CD4-positive, CD25-positive, alpha-beta regulatory T cell (primary cell): ENCODE data around the gene AMHR2. TPM values are rescaled to one million over a fixed set of nuclear protein-coding genes. Genes with fewer than 3 reads are reported as not detected.

Source experiments
- ATAC-seq, 2 donors: fragments of 150-1000 bp; cut with Tn5 transposase; one replicate each; pipeline ENCODE4 v1.10.0; 2021; ENCODE audit warnings: low read depth in 2 of 2, moderate number of reproducible peaks in 2 of 2, moderate library complexity in 1 of 2
- DNase-seq, 3 donors: peaks; one replicate each; pipeline versions ENCODE4 v3.0.0 to v3.0.0-alpha.2; 2012 to 2022; ENCODE audit warnings: mixed read lengths in 1 of 3
- H3K27ac ChIP-seq: one replicate; pipeline ENCODE4 v1.7.0; 2013; ENCODE audit warnings: mild to moderate bottlenecking, low read length; ENCODE audit not compliant: insufficient read depth, poor library complexity, severe bottlenecking
- H3K27me3 ChIP-seq: one replicate; pipeline ENCODE4 v1.7.0; 2013; ENCODE audit warnings: low read length; ENCODE audit not compliant: control insufficient read depth, insufficient read depth
- H3K36me3 ChIP-seq: one replicate; pipeline ENCODE4 v1.7.0; 2013; ENCODE audit warnings: mild to moderate bottlenecking, low read length, moderate library complexity; ENCODE audit not compliant: control insufficient read depth, insufficient read depth
- H3K4me1 ChIP-seq: 2 replicates; pipeline ENCODE4 v1.7.0; 2013; ENCODE audit warnings: mild to moderate bottlenecking, low read length; ENCODE audit not compliant: insufficient read depth, control insufficient read depth, poor library complexity, severe bottlenecking
- H3K4me3 ChIP-seq: one replicate; pipeline ENCODE4 v1.7.0; 2013; ENCODE audit warnings: low read depth, mild to moderate bottlenecking, low read length, moderate library complexity
- H3K9me3 ChIP-seq, 2 experiments: 1 replicate in 1 of 2; 2 replicates in 1 of 2; pipeline ENCODE4 v1.7.0; 2013; ENCODE audit warnings: low read length in 2 of 2, mild to moderate bottlenecking in 1 of 2, moderate library complexity in 1 of 2; ENCODE audit not compliant: control insufficient read depth in 2 of 2
- H3K27ac Mint-ChIP-seq, 3 donors: one replicate each; pipeline ENCODE4 v1.8.0; 2020 to 2022; ENCODE audit warnings: mild to moderate bottlenecking in 3 of 3, mixed read lengths in 3 of 3, moderate library complexity in 2 of 3
- H3K27me3 Mint-ChIP-seq: one replicate; pipeline ENCODE4 v1.8.0; 2022; ENCODE audit warnings: mild to moderate bottlenecking, mixed read lengths
- H3K36me3 Mint-ChIP-seq: one replicate; pipeline ENCODE4 v1.8.0; 2020; ENCODE audit warnings: mixed read lengths
- H3K4me1 Mint-ChIP-seq, 4 donors: one replicate each; pipeline ENCODE4 v1.8.0; 2020 to 2022; ENCODE audit warnings: mixed read lengths in 4 of 4, mild to moderate bottlenecking in 1 of 4
- H3K4me3 Mint-ChIP-seq, 4 donors: one replicate each; pipeline ENCODE4 v1.8.0; 2020 to 2022; ENCODE audit warnings: mild to moderate bottlenecking in 4 of 4, mixed read lengths in 4 of 4, moderate library complexity in 3 of 4
- H3K9me3 Mint-ChIP-seq, 7 donors: one replicate each; pipeline ENCODE4 v1.8.0; 2020 to 2022; ENCODE audit warnings: mixed read lengths in 7 of 7, mild to moderate bottlenecking in 3 of 7, moderate library complexity in 2 of 7
- polyA plus RNA-seq, 4 donors: library from polyadenylated mRNA; unstranded; fragments of 300-500 nt; fragmentation: Illumina TruSeq; gene quantifications; one replicate each; pipeline ENCODE4 v1.2.3, GENCODE V29; 2021
- total RNA-seq: library from RNA; stranded (reverse); gene quantifications from one replicate; pipeline ENCODE4 v1.2.3, GENCODE V29; 2022

AMHR2 gene
- total and polyA plus RNA-seq, 5 donors from 2014 or later, result not detected

DNA sequence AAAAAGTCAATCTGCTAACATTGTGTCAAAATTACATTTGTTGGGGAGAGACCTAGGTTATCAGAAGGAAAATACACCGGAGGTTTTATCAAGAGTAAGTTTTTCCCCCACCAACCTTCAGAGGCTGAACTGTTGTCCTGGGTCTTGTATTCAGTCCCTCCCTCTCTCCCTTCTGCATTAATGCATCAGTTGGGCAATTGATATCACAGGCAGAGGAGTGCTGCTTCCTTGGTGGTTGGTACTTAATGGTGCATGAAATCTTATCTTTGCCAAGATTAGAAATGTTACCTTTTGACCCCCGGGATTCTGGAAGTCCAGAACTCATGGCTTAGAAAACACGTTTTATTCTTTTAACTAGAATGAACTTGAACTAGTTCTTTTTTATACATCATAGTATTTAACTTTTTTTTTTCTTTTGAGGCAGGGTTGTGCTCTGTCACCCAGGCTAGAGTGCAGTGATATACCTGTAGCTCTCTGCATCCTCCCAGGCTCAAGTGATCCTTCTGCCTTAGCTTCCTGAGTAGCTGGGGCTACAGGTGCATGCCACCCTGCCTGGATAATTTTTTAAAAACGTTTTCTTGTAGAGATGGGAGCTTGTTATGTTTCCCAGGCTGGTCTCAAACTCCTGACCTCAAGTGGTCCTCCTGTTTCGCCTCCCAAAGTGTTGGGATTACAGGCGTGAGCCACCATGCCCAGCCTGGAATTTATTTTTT lies 33.2 kb downstream of the AMHR2 start:
- Mint-ChIP-seq H3K4me1 (peaks cover 14 to 60% (median 38%) of the 10 kb centered on the region in 4 donors), H3K27ac (no peak overlapping the region), H3K36me3 (peaks cover 52% of the 10 kb centered on the region), H3K9me3 (peaks cover 0 to 2% (median 0%) of the 10 kb centered on the region in 7 donors), H3K27me3 (peaks cover 5% of the 10 kb centered on the region), H3K4me3 (peak overlapping the region in 1 of 4 donors; percentile 79)
- Histone ChIP-seq H3K36me3 (peaks cover 85% of the 10 kb centered on the region), H3K27me3 (no peaks in the 10 kb centered on the region), H3K27ac (no peak overlapping the region), H3K4me1 (peaks cover 25% of the 10 kb centered on the region), H3K4me3 (no peak overlapping the region), H3K9me3 (no peaks in the 10 kb centered on the region)
- ATAC-seq (no peak), DNase-seq (no peak)

DNA sequence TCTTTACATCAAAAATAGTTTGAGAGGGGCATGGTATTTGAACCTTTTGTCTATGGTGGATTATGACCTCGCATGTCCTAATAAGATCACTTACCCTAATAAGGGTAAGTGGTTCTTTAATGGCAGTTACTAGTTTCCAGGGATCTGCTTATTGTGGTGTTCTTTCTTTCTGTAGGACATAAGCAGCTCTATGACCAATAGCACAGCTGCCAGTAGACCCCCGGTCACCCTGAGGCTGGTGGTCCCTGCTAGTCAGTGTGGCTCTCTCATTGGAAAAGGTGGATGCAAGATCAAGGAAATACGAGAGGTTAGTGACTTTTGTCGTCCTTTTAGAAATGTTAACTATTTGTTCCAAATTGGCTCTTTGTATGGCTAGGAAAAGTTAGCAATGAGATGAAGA lies 35.4 kb downstream of the AMHR2 start:
- Mint-ChIP-seq H3K4me3 (no peak overlapping the region), H3K9me3 (peaks cover 0 to 2% (median 0%) of the 10 kb centered on the region in 7 donors), H3K27me3 (no peaks in the 10 kb centered on the region), H3K36me3 (peaks cover 60% of the 10 kb centered on the region), H3K4me1 (peaks cover 16 to 58% (median 32%) of the 10 kb centered on the region in 4 donors), H3K27ac (peak overlapping the region in 1 of 3 donors; percentile 44)
- Histone ChIP-seq H3K4me3 (no peak overlapping the region), H3K9me3 (no peaks in the 10 kb centered on the region), H3K27me3 (no peaks in the 10 kb centered on the region), H3K4me1 (peaks cover 11% of the 10 kb centered on the region), H3K36me3 (peaks cover 99% of the 10 kb centered on the region), H3K27ac (no peak overlapping the region)
- DNase-seq (no peak), ATAC-seq (no peak)

DNA sequence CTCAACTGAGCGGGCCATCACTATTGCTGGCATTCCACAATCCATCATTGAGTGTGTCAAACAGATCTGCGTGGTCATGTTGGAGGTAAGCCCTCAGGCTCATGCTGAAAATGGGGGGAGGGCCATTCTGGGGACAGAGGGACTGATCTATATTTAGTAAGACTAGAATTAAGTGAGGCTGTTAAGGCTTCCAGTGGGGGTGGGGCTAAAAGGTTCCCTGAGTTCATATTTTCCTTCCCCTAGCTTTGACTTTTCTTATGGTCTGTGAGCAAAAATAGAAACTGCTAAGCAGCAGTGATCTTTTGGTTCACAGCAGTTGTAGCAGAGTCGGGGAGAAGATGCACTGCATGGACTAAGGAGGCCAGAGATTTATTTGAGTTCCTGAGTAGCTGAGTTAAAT lies 37.4 kb downstream of the AMHR2 start:
- H3K4me1 ChIP-seq, result peaks cover 3% of the 10 kb centered on the region
- H3K4me3 ChIP-seq, result no peak overlapping the region
- DNase-seq (no peak), ATAC-seq (no peak)
- H3K27ac ChIP-seq, result no peak overlapping the region
- no peaks in the 10 kb centered on the region for H3K9me3 Mint-ChIP-seq
- peak overlapping the region in 1 of 4 donors; percentile 22 for H3K4me3 Mint-ChIP-seq
- H3K36me3 Mint-ChIP-seq, result peaks cover 51% of the 10 kb centered on the region
- H3K27ac Mint-ChIP-seq, result peak overlapping the region in 1 of 3 donors; percentile 39
- H3K27me3 ChIP-seq, result no peaks in the 10 kb centered on the region
- H3K4me1 Mint-ChIP-seq, result peaks cover 16 to 48% (median 21%) of the 10 kb centered on the region in 4 donors
- peaks cover 100% of the 10 kb centered on the region for H3K36me3 ChIP-seq
- H3K27me3 Mint-ChIP-seq, result no peaks in the 10 kb centered on the region
- H3K9me3 ChIP-seq, result no peaks in the 10 kb centered on the region

DNA sequence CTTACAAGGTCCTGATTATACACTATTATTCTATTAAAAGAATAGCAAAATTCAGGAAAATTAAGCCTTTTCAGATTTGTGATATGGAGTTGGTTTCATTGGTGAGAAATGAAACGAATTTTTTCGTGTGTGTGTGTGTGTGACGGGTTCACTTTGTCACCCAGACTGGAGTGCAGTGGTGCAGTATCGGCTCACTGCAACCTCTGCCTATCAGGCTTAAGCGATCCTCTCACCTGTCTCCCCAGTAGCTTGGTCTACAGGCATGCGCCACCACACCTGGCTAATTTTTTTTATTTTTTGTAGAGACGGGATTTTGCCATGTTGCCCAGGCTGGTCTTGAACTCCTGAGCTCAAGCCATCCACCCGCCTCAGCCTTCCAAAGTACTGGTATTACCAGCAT lies 37.9 kb downstream of the AMHR2 start:
- Mint-ChIP-seq H3K4me1 (peaks cover 16 to 50% (median 20%) of the 10 kb centered on the region in 4 donors), H3K4me3 (no peak overlapping the region), H3K9me3 (no peaks in the 10 kb centered on the region), H3K36me3 (peaks cover 55% of the 10 kb centered on the region), H3K27me3 (no peaks in the 10 kb centered on the region), H3K27ac (no peak overlapping the region)
- no peaks in the 10 kb centered on the region for H3K27me3 ChIP-seq
- H3K36me3 ChIP-seq, result peaks cover 100% of the 10 kb centered on the region
- no peaks in the 10 kb centered on the region for H3K9me3 ChIP-seq
- no peak overlapping the region for H3K27ac ChIP-seq
- H3K4me3 ChIP-seq, result no peak overlapping the region
- H3K4me1 ChIP-seq, result peaks cover 3% of the 10 kb centered on the region
- no peak for ATAC-seq
- DNase-seq, result no peak

DNA sequence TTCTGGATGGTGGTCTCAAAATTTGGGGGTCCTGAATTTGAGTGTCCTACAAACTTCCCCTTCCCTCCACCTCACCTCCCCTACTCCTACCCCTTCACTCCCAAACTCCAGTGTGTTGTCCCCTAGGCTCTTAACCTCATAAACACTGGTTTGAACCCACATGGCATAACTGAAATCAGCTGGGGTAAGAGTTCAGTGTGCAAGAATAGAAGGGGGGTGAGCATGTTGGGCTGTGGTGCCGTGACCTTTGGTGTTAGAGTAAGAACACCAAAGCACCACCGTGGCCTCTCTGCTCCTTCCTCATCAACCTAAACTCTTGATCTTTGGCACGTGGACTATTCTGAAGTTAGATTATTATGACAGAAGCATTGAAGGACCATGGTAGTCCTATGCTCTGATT lies 39.3 kb downstream of the AMHR2 start:
- Mint-ChIP-seq H3K27me3 (no peaks in the 10 kb centered on the region), H3K4me3 (no peak overlapping the region), H3K9me3 (no peaks in the 10 kb centered on the region), H3K4me1 (peaks cover 16 to 52% (median 21%) of the 10 kb centered on the region in 4 donors), H3K27ac (no peak overlapping the region), H3K36me3 (peaks cover 63% of the 10 kb centered on the region)
- Histone ChIP-seq H3K9me3 (no peaks in the 10 kb centered on the region), H3K36me3 (peaks cover 100% of the 10 kb centered on the region), H3K4me1 (peaks cover 3% of the 10 kb centered on the region), H3K27ac (no peak overlapping the region), H3K27me3 (no peaks in the 10 kb centered on the region), H3K4me3 (no peak overlapping the region)
- ATAC-seq, result no peak
- DNase-seq, result no peak

DNA sequence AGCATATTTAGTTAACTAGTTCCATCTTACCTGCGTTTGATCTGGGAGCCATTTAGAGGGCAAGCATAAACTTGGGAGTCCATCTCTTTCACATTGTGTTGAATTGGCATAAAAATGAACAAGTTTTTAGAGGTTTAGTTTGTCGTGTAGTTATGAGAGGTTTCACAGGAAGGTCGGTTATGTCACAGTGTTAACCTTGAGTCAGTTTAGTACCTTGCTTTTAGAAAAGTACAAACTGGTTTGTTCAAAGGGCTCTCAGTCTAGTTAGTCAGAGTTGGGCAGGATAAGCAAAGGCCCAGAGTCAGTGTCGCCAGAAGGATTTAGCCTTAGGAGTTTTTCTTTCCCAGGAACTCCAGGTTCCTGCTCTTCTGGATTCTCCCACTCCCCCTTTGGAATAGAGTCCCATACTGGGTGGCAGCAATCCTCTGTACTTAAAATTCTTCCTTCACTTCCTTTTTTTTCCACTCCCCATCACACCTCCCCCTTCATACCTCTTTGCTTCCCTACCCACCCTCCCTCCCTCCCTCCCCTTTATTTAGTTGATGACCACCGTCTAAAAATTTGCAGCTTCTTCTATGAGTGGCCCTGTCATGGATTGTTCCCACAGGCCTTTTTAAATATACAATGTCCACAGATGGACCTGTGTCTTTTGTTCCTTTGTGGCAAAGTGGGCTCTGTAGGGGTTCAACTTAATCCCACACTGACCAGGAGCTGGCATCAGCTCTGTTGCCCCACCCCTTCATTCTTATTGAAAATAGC lies 40.3 kb downstream of the AMHR2 start:
- Mint-ChIP-seq H3K36me3 (peaks cover 70% of the 10 kb centered on the region), H3K27ac (peak overlapping the region in 1 of 3 donors; percentile 9), H3K27me3 (no peaks in the 10 kb centered on the region), H3K4me1 (peaks cover 15 to 50% (median 19%) of the 10 kb centered on the region in 4 donors), H3K9me3 (no peaks in the 10 kb centered on the region), H3K4me3 (no peak overlapping the region)
- Histone ChIP-seq H3K27ac (no peak overlapping the region), H3K9me3 (no peaks in the 10 kb centered on the region), H3K4me3 (no peak overlapping the region), H3K27me3 (no peaks in the 10 kb centered on the region), H3K36me3 (peaks cover 99% of the 10 kb centered on the region), H3K4me1 (no peaks in the 10 kb centered on the region)
- DNase-seq (no peak), ATAC-seq (no peak)

DNA sequence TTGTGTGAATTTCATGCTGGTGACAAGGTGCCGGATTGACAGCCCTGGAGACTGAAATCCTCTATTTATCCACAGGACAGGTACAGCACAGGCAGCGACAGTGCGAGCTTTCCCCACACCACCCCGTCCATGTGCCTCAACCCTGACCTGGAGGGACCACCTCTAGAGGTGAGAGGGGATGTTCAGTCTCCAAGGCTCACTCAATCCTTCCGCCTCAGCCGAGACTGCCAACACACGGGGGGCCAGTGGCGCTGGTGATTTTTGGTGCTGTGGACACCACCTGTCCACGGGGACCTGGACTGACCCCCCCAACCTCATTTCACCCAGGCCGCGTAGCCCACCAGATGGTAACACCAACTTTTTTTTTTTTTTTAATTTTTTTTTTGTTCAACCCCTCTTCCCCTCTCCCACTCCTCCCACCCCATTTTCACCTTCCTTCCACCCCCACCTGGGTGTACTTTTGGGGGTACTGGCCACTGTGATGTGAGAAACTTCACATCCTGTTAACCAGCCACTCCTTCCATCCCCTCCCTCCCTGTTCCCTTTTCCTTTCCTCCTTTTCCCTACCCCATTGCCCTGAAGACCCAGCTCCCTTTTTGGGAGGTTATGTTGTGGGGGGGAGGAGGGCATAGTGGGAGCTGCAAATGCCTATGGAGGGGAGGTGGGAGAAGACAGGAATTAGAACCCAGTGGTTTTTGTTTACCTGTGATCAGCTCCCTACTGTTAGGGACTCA lies 41.2 kb downstream of the AMHR2 start:
- Histone ChIP-seq H3K36me3 (peaks cover 99% of the 10 kb centered on the region), H3K4me3 (no peak overlapping the region), H3K4me1 (no peaks in the 10 kb centered on the region), H3K9me3 (no peaks in the 10 kb centered on the region), H3K27ac (peak overlapping the region; percentile 30), H3K27me3 (no peaks in the 10 kb centered on the region)
- Mint-ChIP-seq H3K27ac (peak overlapping the region in 1 of 3 donors; percentile 71), H3K36me3 (peaks cover 65% of the 10 kb centered on the region), H3K9me3 (no peaks in the 10 kb centered on the region), H3K4me1 (peaks cover 12 to 47% (median 16%) of the 10 kb centered on the region in 4 donors), H3K27me3 (no peaks in the 10 kb centered on the region), H3K4me3 (peak overlapping the region in 1 of 4 donors; percentile 73)
- ATAC-seq (no peak), DNase-seq (no peak)
